ENCODE measurements around the gene INO80D.
A peak's percentile ranks its signal among the peaks of the same experiment; 100 is the strongest.

Gene INO80D

GRCh38 chr2:205975082-205975949 lies 110.7 kb downstream of the INO80D start:
- DNase-seq = no peak

- no peak for DNase-seq
Measured at GRCh38 chr2:205972113-205972512, 113.9 kb downstream of the INO80D start.

- no peak for DNase-seq
Measured at GRCh38 chr2:205970348-205970747, 115.6 kb downstream of the INO80D start.

GRCh38 chr2:205969584-205969983 lies 116.4 kb downstream of the INO80D start:
- no peak for DNase-seq

- DNase-seq = no peak
Measured at GRCh38 chr2:205967391-205968075, 118.4 kb downstream of the INO80D start.

- DNase-seq = no peak
Measured at GRCh38 chr2:205965707-205966106, 120.3 kb downstream of the INO80D start.

- no peak for DNase-seq
Measured at GRCh38 chr2:205964111-205964761, 121.7 kb downstream of the INO80D start.

GRCh38 chr2:205959521-205959920 lies 126.5 kb downstream of the INO80D start:
- no peak for DNase-seq

- no peak for DNase-seq
Measured at GRCh38 chr2:205957452-205958154, 128.4 kb downstream of the INO80D start.

GRCh38 chr2:205954707-205955106 lies 131.3 kb downstream of the INO80D start:
- no peak for DNase-seq

- DNase-seq = no peak
Measured at GRCh38 chr2:205952282-205952681, 133.7 kb downstream of the INO80D start.

- no peak for DNase-seq
Measured at GRCh38 chr2:205948883-205949282, 137.1 kb downstream of the INO80D start.

GRCh38 chr2:205948496-205948837 lies 137.5 kb downstream of the INO80D start:
- DNase-seq = no peak

- peak; percentile 35 for DNase-seq
Measured at GRCh38 chr2:205947621-205948495, 138.1 kb downstream of the INO80D start.

- no peak for DNase-seq
Measured at GRCh38 chr2:205946226-205946625, 139.7 kb downstream of the INO80D start.
